Ovary (tissue), 3 donors: Measurements from ENCODE around the gene ETFA.
"Not testable (repeated sequence)": the region's sequence is repeated elsewhere in the genome, so short reads cannot be mapped to it uniquely, and the experiment has no call there.

Experiments used
- POLR2A ChIP-seq: fragments of 450-650 bp; IDR thresholded peaks from one replicate; pipeline ENCODE4 v1.6.1; 2017; ENCODE audit warnings: antibody characterized with exemption, mild to moderate bottlenecking, moderate library complexity
- TF ChIP-seq, protein P1 (sequence below), 3 donors: fragments of 450-650 bp in 2 of 3; fragments of 200-600 bp in 1 of 3; IDR thresholded peaks; one replicate each; pipeline versions ENCODE4 v1.5.1 to v1.8.0; 2016 to 2022; ENCODE audit warnings: antibody characterized with exemption in 3 of 3, mild to moderate bottlenecking in 1 of 3
- donor health status: DM: no; HTN: no; CAD: no.

DNA sequence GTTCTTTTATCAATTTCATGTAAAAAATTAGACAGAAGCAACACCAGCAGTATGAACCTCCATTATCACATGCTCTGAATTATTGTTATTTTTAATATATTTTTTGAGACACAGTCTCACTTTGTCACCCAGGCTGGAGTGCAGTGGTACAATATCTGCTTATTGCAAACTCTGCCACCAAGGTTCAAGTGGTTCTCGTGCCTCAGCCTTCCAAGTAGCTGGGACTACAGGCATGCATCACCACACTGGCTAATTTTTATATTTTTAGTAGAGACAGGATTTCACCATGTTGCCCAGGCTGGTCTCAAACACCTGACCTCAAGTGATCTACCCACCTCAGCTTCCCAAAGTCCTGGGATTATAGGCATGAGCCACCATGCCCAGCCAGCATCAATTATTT is 16.8 kb downstream of the ETFA start:
- not testable (repeated sequence) for TF ChIP-seq POLR2A
- TF ChIP-seq, protein P1, sequence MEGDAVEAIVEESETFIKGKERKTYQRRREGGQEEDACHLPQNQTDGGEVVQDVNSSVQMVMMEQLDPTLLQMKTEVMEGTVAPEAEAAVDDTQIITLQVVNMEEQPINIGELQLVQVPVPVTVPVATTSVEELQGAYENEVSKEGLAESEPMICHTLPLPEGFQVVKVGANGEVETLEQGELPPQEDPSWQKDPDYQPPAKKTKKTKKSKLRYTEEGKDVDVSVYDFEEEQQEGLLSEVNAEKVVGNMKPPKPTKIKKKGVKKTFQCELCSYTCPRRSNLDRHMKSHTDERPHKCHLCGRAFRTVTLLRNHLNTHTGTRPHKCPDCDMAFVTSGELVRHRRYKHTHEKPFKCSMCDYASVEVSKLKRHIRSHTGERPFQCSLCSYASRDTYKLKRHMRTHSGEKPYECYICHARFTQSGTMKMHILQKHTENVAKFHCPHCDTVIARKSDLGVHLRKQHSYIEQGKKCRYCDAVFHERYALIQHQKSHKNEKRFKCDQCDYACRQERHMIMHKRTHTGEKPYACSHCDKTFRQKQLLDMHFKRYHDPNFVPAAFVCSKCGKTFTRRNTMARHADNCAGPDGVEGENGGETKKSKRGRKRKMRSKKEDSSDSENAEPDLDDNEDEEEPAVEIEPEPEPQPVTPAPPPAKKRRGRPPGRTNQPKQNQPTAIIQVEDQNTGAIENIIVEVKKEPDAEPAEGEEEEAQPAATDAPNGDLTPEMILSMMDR (IDR thresholded peaks at IDR 0.05), result not testable (repeated sequence)
